GM18499 (cell line): ENCODE results near the gene TMEM18.

Source experiments
- ATAC-seq: cut with Tn5 transposase; IDR thresholded peaks from one replicate; pipeline ENCODE4 v1.9.1; 2021; ENCODE audit warnings: moderate number of reproducible peaks; ENCODE audit not compliant: insufficient read depth, unreplicated experiment

The TMEM18 gene

GRCh38 chr2:654896-655295 is 22.3 kb downstream of the TMEM18 start:
- no peak for ATAC-seq

DNA sequence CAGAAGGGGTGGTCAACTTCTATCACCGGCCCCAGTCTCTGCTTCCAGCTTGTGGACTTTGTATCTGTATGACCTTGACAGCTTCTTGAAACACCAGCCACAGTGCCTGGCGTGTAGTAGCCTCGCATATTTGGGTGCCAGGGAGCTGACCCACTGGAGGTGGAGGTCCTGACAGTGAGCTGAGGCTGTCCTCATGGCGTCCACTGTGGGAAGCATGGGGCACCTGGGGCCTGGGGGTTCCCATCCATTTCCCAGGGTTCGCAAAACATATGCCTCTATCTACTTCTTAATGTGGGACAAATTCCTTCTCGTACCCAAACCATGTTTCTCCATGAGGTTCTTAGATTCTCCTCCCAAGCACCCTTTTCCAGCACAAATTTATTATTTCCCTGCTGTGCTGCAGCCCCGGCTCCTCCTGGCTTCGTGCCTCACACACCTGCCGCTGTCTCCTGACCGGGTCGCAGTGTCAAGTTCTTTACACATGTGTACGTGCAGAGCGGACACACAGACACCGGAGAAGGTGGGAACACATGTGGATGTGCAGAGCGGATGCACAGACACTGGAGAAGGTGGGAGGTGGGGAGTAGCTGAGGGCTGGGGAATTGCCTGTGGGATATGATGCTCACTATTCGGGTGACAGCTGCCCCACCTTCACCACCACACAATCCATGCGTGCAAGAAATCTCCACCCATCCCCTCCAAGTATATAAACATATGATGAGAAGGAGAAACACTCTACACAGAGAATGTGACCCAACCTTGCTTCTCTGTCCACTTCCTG is 23.4 kb downstream of the TMEM18 start:
- no peak for ATAC-seq

- ATAC-seq, result no peak
These were observed 24.2 kb downstream of the TMEM18 start for GRCh38 chr2:652881-653480.

GRCh38 chr2:651951-652373 is 25.2 kb downstream of the TMEM18 start:
- ATAC-seq, result no peak

- no peak for ATAC-seq
These were observed 26.6 kb downstream of the TMEM18 start for GRCh38 chr2:650343-651310.

DNA sequence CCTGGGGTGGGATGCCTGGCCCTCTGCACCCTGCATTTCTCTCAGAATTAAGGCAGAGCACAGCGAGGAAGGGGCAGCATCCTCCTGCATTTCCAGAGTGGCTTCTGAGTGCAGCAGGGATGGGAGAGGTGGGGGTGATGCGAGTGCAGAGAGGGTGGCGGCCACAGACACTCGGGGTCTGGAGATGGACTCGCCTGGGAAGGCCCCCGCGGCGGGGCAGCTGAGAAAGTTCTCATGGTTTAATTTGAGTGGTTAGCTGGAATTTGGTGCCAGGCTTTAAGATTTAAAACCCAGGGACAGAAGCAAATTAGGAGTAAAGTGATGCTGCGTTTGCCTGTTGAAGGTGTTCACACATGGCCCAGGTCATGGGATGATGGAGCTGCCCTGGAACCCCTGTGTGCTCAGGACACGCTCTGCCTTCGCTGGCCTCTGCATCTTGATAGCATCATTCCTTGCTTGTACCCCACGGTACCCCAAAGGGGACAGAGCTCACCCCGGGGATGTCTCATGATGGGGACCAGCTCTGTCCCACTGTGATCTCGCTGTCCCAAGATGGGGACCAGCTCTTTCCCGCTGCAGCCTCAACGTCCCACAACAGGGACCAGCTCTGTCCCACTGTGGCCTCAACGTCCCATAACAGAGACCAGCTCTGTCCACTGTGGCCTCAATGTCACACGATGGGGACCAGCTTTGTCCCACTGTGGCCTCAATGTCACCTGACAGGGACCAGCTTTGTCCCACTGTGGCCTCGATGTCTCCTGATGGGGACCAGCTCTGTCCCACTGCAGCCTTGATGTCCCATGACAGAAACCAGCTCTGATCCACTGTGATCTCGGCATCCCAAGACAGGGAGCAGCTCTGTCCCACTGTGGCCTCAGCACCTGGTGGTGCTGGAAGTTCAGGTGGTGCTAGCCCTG is 27.5 kb downstream of the TMEM18 start:
- no peak for ATAC-seq

- no peak for ATAC-seq
These were observed 28.5 kb downstream of the TMEM18 start for GRCh38 chr2:648476-649424.

DNA sequence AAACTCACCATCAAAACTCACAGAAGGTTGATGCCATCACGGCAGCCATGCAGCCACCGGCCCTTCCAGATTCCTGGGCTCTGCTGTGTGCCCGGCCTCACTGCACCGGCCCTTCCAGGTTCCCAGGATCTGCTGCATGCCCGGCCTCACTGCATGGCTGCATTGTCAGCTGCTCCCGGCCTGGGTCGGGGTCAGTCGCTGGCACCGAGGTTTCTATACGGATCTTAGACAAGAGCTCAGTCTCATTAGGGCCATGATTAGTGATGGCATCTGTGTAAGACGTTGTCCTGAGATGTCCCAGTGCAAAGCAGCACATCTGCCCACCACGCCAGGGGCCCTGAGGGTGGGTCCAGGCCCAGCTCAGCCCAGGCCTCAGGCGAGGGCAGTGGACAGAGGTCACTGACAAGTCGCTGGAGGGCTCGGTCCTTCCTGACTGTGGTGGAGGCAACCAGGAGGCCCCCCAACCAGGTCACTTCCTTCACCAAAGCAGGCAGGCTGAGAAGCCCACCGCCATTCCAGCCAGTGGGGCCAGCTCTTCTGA is 29.4 kb downstream of the TMEM18 start:
- no peak for ATAC-seq

- no peak for ATAC-seq
These were observed 30.1 kb downstream of the TMEM18 start for GRCh38 chr2:647003-647560.

DNA sequence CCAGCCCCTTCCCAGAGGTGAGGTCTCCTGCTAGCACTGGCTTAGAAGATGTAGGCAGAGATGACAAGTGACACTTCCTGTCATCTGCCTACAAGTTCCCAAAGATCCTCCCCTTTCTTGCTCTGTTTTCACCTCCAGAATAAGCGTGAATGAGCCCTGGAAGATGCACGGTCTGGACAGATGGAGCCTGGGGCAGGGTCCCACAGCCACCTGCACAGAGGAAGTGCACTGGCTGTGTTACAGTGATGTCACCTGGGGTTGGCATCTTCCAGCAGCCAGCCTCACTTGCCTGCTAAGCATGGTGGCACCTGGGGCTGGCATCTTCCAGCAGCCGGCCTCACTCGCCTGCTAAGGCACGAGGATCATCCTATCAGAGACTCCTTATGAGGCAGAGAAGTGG is 32.3 kb downstream of the TMEM18 start:
- ATAC-seq, result no peak

DNA sequence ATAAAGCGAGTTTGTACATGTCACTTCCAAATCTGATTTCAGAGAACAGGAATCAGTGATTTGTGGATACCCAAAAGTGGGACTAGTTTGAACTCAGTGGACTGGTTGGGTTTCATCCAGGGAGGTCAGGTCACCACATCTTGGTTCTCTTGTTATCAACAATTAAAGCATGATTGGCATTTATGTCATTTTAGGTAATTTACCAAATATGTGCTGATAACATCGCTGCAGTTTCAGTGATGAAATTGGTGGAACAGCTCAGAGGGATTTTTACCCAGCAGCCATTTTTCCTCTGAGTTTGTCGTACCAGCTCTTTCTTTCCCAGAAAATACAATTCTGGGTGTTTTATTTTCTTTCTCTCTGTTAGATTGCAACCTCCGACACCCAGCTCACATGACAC is 33.4 kb downstream of the TMEM18 start:
- no peak for ATAC-seq

- no peak for ATAC-seq
These were observed 33.9 kb downstream of the TMEM18 start for GRCh38 chr2:643334-643733.

GRCh38 chr2:641872-642815 is 35.1 kb downstream of the TMEM18 start:
- no peak for ATAC-seq

- no peak for ATAC-seq
These were observed 35.9 kb downstream of the TMEM18 start for GRCh38 chr2:641164-641871.

DNA sequence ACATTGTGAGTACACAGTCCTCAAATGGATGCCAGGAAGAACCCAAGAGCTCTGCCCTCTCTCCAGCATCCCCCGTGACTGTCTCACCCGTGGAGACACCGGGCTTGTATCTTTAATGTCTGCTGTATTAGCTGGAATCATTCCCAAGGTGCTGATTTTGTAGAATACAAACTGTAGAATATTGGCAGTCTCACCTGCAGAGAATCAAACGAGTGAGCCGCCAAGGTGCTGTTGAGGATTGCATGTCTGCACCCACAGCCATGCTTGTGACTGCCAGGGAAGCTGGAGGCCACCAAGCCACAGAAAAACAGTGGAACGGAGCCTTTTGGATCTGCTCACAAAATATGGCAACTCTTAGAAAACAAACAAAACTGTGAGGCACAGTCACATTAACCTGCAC is 37.5 kb downstream of the TMEM18 start:
- no peak for ATAC-seq

- no peak for ATAC-seq
These were observed 39.4 kb downstream of the TMEM18 start for GRCh38 chr2:637804-638203.

- ATAC-seq, result no peak
These were observed 39.8 kb downstream of the TMEM18 start for GRCh38 chr2:637406-637776.
